Amniotic epithelial cell (primary cell): Measurements from ENCODE around the gene ARL8B.
"Not testable (repeated sequence)": the region's sequence is repeated elsewhere in the genome, so short reads cannot be mapped to it uniquely, and the experiment has no call there.

Experiments
- DNase-seq: peaks from one replicate; pipeline ENCODE4 v3.0.0-alpha.2; 2010; ENCODE audit warnings: low read depth

ARL8B gene

GRCh38 chr3:5112043-5112442 is 10.0 kb upstream of the ARL8B start:
- DNase-seq = no peak

GRCh38 chr3:5113726-5114125 is 8.4 kb upstream of the ARL8B start:
- not testable (repeated sequence) for DNase-seq

- no peak for DNase-seq
Measured at GRCh38 chr3:5115506-5116162, 6.5 kb upstream of the ARL8B start.

- no peak for DNase-seq
Measured at GRCh38 chr3:5116538-5116937, 5.6 kb upstream of the ARL8B start.

GRCh38 chr3:5120446-5120845 is 1.6 kb upstream of the ARL8B start:
- no peak for DNase-seq

- DNase-seq = peak; percentile 89
Measured at GRCh38 chr3:5122741-5123706, 932 bp downstream of the ARL8B start.

- no peak for DNase-seq
Measured at GRCh38 chr3:5123937-5124336, 1.8 kb downstream of the ARL8B start.

GRCh38 chr3:5126586-5126985 is 4.5 kb downstream of the ARL8B start:
- peak; percentile 71 for DNase-seq

- no peak for DNase-seq
Measured at GRCh38 chr3:5128849-5129248, 6.8 kb downstream of the ARL8B start.

- no peak for DNase-seq
Measured at GRCh38 chr3:5133239-5134018, 11.3 kb downstream of the ARL8B start.

GRCh38 chr3:5134019-5134391 is 11.9 kb downstream of the ARL8B start:
- no peak for DNase-seq

- no peak for DNase-seq
Measured at GRCh38 chr3:5134499-5134898, 12.4 kb downstream of the ARL8B start.

- peak; percentile 47 for DNase-seq
Measured at GRCh38 chr3:5136211-5136918, 14.3 kb downstream of the ARL8B start.

GRCh38 chr3:5136919-5137429 is 14.9 kb downstream of the ARL8B start:
- DNase-seq = no peak

- peak; percentile 72 for DNase-seq
Measured at GRCh38 chr3:5138214-5138981, 16.3 kb downstream of the ARL8B start.

GRCh38 chr3:5140230-5140621 is 18.1 kb downstream of the ARL8B start:
- no peak for DNase-seq

GRCh38 chr3:5140839-5141238 is 18.7 kb downstream of the ARL8B start:
- DNase-seq = no peak

- DNase-seq = no peak
Measured at GRCh38 chr3:5141760-5142159, 19.7 kb downstream of the ARL8B start.

- DNase-seq = no peak
Measured at GRCh38 chr3:5143464-5143863, 21.4 kb downstream of the ARL8B start.

GRCh38 chr3:5144316-5144994 is 22.4 kb downstream of the ARL8B start:
- DNase-seq = no peak
